CD4-positive, alpha-beta T cell treated with Interleukin-1 beta for 1 hour (primary cell): ENCODE data around the gene CYP46A1.

Source experiments
- DNase-seq, 2 donors: peaks; one replicate each; pipeline ENCODE4 v3.0.0-alpha.2; 2020 to 2022

CYP46A1 gene

GRCh38 chr14:99731547-99732435 is 47.7 kb downstream of the CYP46A1 start:
- DNase-seq = no peak

GRCh38 chr14:99732436-99733210 is 48.5 kb downstream of the CYP46A1 start:
- no peak for DNase-seq

GRCh38 chr14:99733211-99733539 is 49.1 kb downstream of the CYP46A1 start:
- no peak for DNase-seq

- no peak for DNase-seq
Measured at GRCh38 chr14:99733540-99734405, 49.7 kb downstream of the CYP46A1 start.

- no peak for DNase-seq
Measured at GRCh38 chr14:99734406-99735051, 50.4 kb downstream of the CYP46A1 start.

- DNase-seq = no peak
Measured at GRCh38 chr14:99735189-99736135, 51.4 kb downstream of the CYP46A1 start.

GRCh38 chr14:99736603-99737371 is 52.7 kb downstream of the CYP46A1 start:
- DNase-seq = no peak

- no peak for DNase-seq
Measured at GRCh38 chr14:99737451-99737951, 53.4 kb downstream of the CYP46A1 start.

GRCh38 chr14:99737956-99738667 is 54.0 kb downstream of the CYP46A1 start:
- no peak for DNase-seq

- no peak for DNase-seq
Measured at GRCh38 chr14:99740411-99740810, 56.3 kb downstream of the CYP46A1 start.

- no peak for DNase-seq
Measured at GRCh38 chr14:99741227-99741976, 57.3 kb downstream of the CYP46A1 start.

- no peak for DNase-seq
Measured at GRCh38 chr14:99742074-99742473, 58.0 kb downstream of the CYP46A1 start.

- DNase-seq = no peak
Measured at GRCh38 chr14:99742509-99743487, 58.7 kb downstream of the CYP46A1 start.

GRCh38 chr14:99744199-99744872 is 60.2 kb downstream of the CYP46A1 start:
- DNase-seq = no peak

GRCh38 chr14:99744873-99745224 is 60.8 kb downstream of the CYP46A1 start:
- no peak for DNase-seq

GRCh38 chr14:99745307-99745951 is 61.3 kb downstream of the CYP46A1 start:
- DNase-seq = no peak

- DNase-seq = no peak
Measured at GRCh38 chr14:99747167-99747566, 63.1 kb downstream of the CYP46A1 start.
